Measurements from ENCODE around the gene BIN2.

DNA sequence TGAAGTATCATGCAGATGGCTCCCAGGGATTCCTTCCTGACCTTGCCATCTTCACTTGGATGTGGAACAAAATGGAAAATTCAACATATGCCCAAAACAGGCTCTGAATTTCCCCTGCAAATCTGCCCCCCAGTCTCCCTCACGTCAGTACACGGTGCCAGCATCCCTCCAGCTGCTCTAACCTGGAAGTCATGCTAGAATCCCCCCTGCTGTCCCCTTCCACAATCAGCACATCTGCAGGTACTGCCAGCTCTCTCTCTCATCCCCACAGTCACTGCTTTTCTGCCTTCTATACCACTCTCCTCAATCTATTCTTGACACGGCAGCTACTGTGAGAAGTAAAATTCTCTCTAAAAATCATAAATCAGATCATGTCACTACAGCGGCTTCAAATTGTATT lies 45.6 kb upstream of the BIN2 start:
- TF ChIP-seq POLR2AphosphoS5 (IDR thresholded peaks at IDR 0.05), result no peak
- TF ChIP-seq, protein P1, sequence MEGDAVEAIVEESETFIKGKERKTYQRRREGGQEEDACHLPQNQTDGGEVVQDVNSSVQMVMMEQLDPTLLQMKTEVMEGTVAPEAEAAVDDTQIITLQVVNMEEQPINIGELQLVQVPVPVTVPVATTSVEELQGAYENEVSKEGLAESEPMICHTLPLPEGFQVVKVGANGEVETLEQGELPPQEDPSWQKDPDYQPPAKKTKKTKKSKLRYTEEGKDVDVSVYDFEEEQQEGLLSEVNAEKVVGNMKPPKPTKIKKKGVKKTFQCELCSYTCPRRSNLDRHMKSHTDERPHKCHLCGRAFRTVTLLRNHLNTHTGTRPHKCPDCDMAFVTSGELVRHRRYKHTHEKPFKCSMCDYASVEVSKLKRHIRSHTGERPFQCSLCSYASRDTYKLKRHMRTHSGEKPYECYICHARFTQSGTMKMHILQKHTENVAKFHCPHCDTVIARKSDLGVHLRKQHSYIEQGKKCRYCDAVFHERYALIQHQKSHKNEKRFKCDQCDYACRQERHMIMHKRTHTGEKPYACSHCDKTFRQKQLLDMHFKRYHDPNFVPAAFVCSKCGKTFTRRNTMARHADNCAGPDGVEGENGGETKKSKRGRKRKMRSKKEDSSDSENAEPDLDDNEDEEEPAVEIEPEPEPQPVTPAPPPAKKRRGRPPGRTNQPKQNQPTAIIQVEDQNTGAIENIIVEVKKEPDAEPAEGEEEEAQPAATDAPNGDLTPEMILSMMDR (IDR thresholded peaks at IDR 0.05), result no peak
- TF ChIP-seq POLR2A (IDR thresholded peaks at IDR 0.05), result no peak
